Omental fat pad (tissue), 4 donors: Measurements from ENCODE around the gene MAMDC2. TPM values are rescaled to one million over a fixed set of nuclear protein-coding genes. Genes with fewer than 3 reads are reported as not detected.

Source experiments
- ATAC-seq: fragments of 150-250 bp; one replicate; pipeline ENCODE4 v1.9.1; 2016; ENCODE audit warnings: mild to moderate bottlenecking, moderate library complexity; ENCODE audit not compliant: low FRiP score
- DNase-seq: peaks from one replicate; pipeline ENCODE4 v3.0.0-alpha.2; 2019; ENCODE audit warnings: low spot score
- CTCF ChIP-seq, 3 donors: fragments of 450-650 bp; IDR thresholded peaks; one replicate each; pipeline ENCODE4 v1.5.1; 2016 to 2017; ENCODE audit warnings: antibody characterized with exemption in 3 of 3, mild to moderate bottlenecking in 3 of 3, moderate library complexity in 2 of 3
- total RNA-seq, 4 donors: library from RNA; depleted of rRNA; stranded (reverse); fragments of >200 nt; gene quantifications; one replicate each; pipeline ENCODE4 v1.1.0, GENCODE V29; 2016

The MAMDC2 gene
- total RNA-seq, 4 donors from 2014 or later: 9.0 to 43.7 (median 16.5) TPM

GRCh38 chr9:70013598-70014196, 30.0 kb upstream of the MAMDC2 start:
- DNase-seq: no peak
- ATAC-seq: peak; percentile 85
- TF ChIP-seq CTCF (IDR thresholded peaks at IDR 0.05): no peak

- DNase-seq (no peak), ATAC-seq (no peak)
- no peak for TF ChIP-seq CTCF (IDR thresholded peaks at IDR 0.05)
These were observed 28.5 kb upstream of the MAMDC2 start for GRCh38 chr9:70015099-70015498.

DNA sequence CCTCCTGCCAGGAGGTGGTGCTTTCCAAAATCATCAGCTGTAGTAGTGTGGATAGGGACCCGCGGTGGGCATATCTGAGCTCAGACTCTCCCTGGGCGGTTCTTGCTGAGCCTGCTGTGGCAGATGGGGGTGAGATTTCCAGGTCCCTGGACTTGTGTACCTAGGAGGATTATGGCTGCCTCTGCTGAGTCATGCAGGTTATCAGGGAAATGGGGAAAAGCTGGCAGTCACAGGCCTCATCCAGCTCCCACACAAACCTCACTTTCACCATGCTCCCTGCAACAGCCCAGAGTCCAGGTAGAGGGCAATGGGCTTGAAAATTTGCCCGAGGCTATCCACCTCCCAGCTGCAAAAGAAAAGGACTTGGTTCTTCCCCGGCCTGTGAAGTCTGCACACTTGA, 23.4 kb upstream of the MAMDC2 start:
- TF ChIP-seq CTCF (IDR thresholded peaks at IDR 0.05): no peak
- ATAC-seq: no peak

GRCh38 chr9:70020991-70021571, 22.6 kb upstream of the MAMDC2 start:
- DNase-seq: no peak
- TF ChIP-seq CTCF (IDR thresholded peaks at IDR 0.05): no peak
- peak; percentile 64 for ATAC-seq

More for the DNA sequence above, 23.4 kb upstream of the MAMDC2 start:
- DNase-seq: no peak

GRCh38 chr9:70028287-70028686, 15.4 kb upstream of the MAMDC2 start:
- DNase-seq (no peak), ATAC-seq (no peak)
- no peak for TF ChIP-seq CTCF (IDR thresholded peaks at IDR 0.05)

DNA sequence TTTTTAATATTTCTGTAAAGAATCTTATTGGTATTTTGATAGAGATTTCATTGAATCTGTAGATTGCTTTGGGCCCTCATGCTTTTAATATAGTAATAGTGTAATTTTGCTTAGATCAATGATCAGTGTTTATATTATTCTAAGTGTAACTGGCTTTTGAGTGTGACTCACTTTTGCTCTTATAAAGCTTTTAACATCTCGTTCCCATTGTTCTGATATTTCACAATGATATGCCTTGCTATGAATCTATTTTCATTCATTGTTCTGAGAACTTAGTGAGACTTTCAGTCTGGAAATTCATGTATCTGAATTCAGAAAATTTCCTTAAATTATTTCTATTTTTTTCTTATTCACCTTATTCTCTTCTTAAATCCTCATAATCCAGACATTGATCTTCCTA, 13.5 kb upstream of the MAMDC2 start:
- no peak for DNase-seq
- ATAC-seq: no peak
- no peak for TF ChIP-seq CTCF (IDR thresholded peaks at IDR 0.05)

DNA sequence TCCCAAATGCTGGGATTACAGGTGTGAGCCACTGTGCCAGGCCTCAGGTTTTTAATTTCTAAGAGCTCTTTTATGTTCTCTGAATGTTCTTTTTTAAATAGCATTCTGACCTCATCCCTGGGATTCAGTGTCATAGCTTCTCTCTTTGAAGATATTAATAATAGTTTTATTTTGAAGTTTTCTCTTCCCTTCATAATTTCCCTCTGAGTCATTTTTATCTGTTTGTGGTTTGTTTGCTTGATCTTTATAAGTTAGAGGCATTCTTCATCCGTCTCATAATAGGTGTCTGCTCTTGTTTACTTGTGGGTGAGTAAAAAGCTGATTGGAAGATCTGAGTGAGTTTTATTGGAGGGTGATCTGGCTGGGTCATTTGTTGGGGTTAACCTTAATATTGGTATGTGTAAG, 12.5 kb upstream of the MAMDC2 start:
- ATAC-seq: no peak
- DNase-seq: no peak
- no peak for TF ChIP-seq CTCF (IDR thresholded peaks at IDR 0.05)
